ENCODE results near the gene AOC2.

GRCh38 chr17:42844761-42845555, 578 bp downstream of the AOC2 start:
- TF ChIP-seq CTCF (IDR thresholded peaks at IDR 0.05) (no peak), ZFX (IDR thresholded peaks at IDR 0.05; ENCODE audit: borderline replicate concordance) (no peak)
